ENCODE measurements around the gene MAFF.

MAFF gene

DNA sequence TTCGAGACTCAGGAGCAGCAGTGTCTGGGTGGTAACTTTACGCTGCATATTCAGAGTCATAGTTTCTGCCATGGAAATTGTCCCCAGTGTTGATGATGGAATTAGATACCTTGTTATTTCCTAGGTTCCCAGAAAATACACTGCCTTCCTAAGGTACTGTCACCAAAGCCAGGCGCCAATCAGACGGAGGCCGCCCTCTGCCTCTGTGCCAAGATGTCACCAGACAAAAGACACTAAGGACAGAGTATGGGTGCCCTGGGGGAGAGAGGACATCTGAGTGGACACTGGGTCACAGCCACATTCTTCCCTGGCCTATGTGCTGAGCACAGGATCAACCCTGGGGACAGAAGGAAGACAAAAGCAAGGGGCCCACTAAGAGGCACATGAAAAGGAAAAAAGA, 31.3 kb upstream of the MAFF start:
- Mint-ChIP-seq H3K36me3 (ENCODE audit: low read depth) (peaks cover 20% of the 10 kb centered on the region), H3K9me3 (no peaks in the 10 kb centered on the region), H3K4me1 (peaks cover 63% of the 10 kb centered on the region), H3K27me3 (ENCODE audit: low read depth, poor library complexity) (no peaks in the 10 kb centered on the region), H3K4me3 (no peak overlapping the region), H3K27ac (peak overlapping the region; percentile 59)
- TF ChIP-seq, protein P1, sequence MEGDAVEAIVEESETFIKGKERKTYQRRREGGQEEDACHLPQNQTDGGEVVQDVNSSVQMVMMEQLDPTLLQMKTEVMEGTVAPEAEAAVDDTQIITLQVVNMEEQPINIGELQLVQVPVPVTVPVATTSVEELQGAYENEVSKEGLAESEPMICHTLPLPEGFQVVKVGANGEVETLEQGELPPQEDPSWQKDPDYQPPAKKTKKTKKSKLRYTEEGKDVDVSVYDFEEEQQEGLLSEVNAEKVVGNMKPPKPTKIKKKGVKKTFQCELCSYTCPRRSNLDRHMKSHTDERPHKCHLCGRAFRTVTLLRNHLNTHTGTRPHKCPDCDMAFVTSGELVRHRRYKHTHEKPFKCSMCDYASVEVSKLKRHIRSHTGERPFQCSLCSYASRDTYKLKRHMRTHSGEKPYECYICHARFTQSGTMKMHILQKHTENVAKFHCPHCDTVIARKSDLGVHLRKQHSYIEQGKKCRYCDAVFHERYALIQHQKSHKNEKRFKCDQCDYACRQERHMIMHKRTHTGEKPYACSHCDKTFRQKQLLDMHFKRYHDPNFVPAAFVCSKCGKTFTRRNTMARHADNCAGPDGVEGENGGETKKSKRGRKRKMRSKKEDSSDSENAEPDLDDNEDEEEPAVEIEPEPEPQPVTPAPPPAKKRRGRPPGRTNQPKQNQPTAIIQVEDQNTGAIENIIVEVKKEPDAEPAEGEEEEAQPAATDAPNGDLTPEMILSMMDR (IDR thresholded peaks at IDR 0.05): no peak
- no peak for DNase-seq

DNA sequence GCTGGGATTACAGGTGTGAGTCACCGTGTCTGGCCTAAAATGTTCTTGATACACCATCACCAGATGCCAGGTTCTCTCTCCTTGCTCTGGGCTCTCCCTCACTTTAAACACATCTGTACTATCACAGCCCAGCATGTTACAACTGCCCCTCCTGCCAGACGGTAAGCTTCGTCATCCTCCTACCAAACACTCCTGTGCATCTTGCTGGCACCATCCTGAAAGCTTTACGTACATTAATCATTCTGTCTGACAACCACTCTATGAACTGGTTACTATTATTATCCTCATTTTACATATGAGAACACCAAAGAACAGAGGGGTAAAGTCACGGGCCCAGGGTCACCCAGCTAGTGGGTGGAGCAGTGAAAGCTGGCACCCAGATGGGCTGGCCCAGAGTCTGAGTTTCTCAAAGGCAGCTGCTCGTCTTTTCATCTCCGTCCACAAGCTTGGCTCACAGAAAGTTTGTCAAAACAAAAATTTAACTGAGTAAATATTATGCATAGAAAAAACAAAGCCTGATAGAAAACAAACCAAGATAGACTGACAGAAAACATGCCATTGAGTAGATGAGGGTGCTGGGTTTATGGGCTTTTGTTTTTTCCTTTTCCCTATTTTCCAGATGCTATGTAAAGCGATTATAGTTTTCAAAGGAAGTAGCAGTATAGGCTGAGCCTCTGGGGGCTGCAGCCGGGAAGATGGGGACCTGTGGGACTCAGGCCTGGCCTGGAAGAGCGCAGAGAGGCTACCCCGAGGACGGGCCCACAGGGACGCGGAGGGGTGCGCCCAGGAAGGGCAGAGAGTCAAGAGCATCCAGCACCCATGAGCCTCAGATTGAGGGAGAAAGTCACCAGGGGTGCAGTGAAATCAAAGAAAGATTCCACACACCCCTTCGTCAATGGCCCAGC, 29.6 kb upstream of the MAFF start:
- TF ChIP-seq, protein P1 (IDR thresholded peaks at IDR 0.05): no peak
- no peak overlapping the region for H3K27ac Mint-ChIP-seq
- H3K9me3 Mint-ChIP-seq: no peaks in the 10 kb centered on the region
- no peak for DNase-seq
- no peak overlapping the region for H3K4me3 Mint-ChIP-seq
- H3K27me3 Mint-ChIP-seq (ENCODE audit: low read depth, poor library complexity): no peaks in the 10 kb centered on the region
- H3K36me3 Mint-ChIP-seq (ENCODE audit: low read depth): peaks cover 6% of the 10 kb centered on the region
- peaks cover 71% of the 10 kb centered on the region for H3K4me1 Mint-ChIP-seq

DNA sequence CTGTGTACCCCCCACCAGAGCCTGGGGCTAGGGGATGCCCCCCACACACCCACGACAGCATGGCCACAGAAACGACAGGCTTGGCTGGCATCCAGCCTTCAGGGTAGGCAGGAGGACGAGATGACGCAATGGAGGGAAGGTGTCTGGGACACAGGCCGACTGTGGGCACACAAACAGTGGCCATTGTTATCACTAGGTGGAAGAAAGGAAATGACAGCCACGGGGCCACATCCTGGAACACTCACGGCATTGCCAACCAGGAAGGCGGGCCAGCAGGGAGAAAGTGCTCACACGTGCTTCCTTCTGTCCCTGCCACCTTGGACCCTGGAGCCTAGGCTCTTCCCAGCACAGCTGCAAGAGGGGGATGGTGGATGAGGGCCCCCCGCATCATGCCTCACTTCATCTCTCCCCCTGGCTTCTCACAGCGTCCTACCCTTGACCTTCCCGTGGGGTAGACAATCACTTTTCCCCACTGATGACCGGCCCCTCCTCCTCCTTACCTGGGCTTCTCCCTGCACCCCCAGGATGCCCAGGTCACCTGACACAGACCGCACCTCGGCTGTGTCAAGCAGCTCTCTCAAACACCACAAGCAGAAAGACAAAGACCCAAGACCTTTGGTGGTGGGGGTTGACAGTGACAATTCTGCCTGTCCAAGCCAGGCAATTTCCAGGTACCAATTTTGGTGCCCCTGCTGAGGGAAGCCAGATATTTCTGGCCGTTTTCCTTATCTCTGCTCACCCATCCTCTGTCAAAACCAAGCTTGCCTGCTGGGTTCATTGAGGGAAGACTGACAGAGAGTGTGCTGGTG, 28.8 kb upstream of the MAFF start:
- Mint-ChIP-seq H3K36me3 (ENCODE audit: low read depth) (peaks cover 1% of the 10 kb centered on the region), H3K4me1 (peaks cover 75% of the 10 kb centered on the region), H3K27ac (no peak overlapping the region), H3K27me3 (ENCODE audit: low read depth, poor library complexity) (no peaks in the 10 kb centered on the region), H3K9me3 (no peaks in the 10 kb centered on the region), H3K4me3 (no peak overlapping the region)
- TF ChIP-seq, protein P1 (IDR thresholded peaks at IDR 0.05): no peak
- DNase-seq: no peak

DNA sequence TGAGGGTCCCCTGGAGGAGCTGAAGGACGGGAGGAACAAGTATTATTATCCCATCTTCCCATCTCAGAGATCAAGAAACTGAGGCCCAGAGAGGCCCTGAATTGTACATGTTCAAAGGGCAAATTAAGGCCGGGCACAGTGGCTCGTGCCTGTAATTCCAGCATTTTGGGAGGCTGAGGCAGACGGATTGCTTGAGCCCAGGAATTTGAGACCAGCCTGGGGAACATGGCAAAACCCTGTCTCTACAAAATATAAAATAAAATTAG, 28.2 kb upstream of the MAFF start:
- Mint-ChIP-seq H3K9me3 (no peaks in the 10 kb centered on the region), H3K27me3 (ENCODE audit: low read depth, poor library complexity) (no peaks in the 10 kb centered on the region), H3K4me1 (peaks cover 76% of the 10 kb centered on the region), H3K4me3 (no peak overlapping the region), H3K27ac (no peak overlapping the region), H3K36me3 (ENCODE audit: low read depth) (no peaks in the 10 kb centered on the region)
- DNase-seq: no peak
- TF ChIP-seq, protein P1 (IDR thresholded peaks at IDR 0.05): no peak

DNA sequence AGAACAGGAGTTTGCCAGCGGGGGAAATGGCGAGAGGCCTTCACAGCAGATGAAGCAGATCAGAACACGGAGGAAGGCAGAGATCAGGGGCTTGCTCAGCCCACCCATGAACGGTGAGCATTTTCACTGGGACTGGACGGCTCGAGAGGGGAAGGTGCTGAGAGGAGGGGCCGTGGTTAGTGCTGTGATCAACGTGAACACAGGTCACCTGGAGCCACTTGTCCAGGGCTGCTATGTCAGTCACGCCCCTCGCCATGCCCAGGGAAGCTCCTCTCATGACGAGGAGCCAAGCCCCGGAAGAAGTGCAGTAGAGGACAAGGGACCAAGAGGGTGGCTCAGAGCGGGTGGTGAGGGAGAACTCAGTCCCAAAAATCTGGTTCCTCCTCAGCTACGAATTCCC, 27.2 kb upstream of the MAFF start:
- peaks cover 75% of the 10 kb centered on the region for H3K4me1 Mint-ChIP-seq
- H3K36me3 Mint-ChIP-seq (ENCODE audit: low read depth): no peaks in the 10 kb centered on the region
- TF ChIP-seq, protein P1 (IDR thresholded peaks at IDR 0.05): no peak
- H3K27ac Mint-ChIP-seq: peak overlapping the region; percentile 78
- no peaks in the 10 kb centered on the region for H3K27me3 Mint-ChIP-seq (ENCODE audit: low read depth, poor library complexity)
- DNase-seq: no peak
- H3K4me3 Mint-ChIP-seq: no peak overlapping the region
- no peaks in the 10 kb centered on the region for H3K9me3 Mint-ChIP-seq

All from nephron progenitor cell (in vitro differentiated cells).